Loucy (cell line): Measurements from ENCODE around the gene TMEM18.

Experiments used
- H2AFZ ChIP-seq: fragments of 200-600 bp; sonication (generic); 2 replicates; pipeline ENCODE4 v1.6.0; 2016; ENCODE audit warnings: antibody characterized with exemption, mild to moderate bottlenecking, low read length, moderate library complexity
- H3F3A ChIP-seq: fragments of 200-600 bp; 2 replicates; pipeline ENCODE4 v1.6.0; 2016; ENCODE audit warnings: antibody characterized with exemption, low read depth, mild to moderate bottlenecking
- H3K27me3 ChIP-seq: fragments of 200-600 bp; sonication (generic); 2 replicates; pipeline ENCODE4 v1.6.1; 2014; ENCODE audit warnings: low read length, mild to moderate bottlenecking; ENCODE audit not compliant: insufficient read depth, poor library complexity, severe bottlenecking
- H3K36me3 ChIP-seq: fragments of 200-600 bp; sonication (generic); 2 replicates; pipeline ENCODE4 v1.6.1; 2016; ENCODE audit warnings: low read length; ENCODE audit not compliant: insufficient read depth
- H3K4me1 ChIP-seq: fragments of 200-600 bp; sonication (generic); 2 replicates; pipeline ENCODE4 v1.5.1; 2014; ENCODE audit warnings: low read length, mild to moderate bottlenecking; ENCODE audit not compliant: insufficient read depth, poor library complexity, severe bottlenecking
- H3K4me2 ChIP-seq: fragments of 200-600 bp; sonication (generic); 2 replicates; pipeline ENCODE4 v1.6.0; 2014; ENCODE audit warnings: antibody characterized with exemption, low read length, low read depth, mild to moderate bottlenecking; ENCODE audit not compliant: poor library complexity, severe bottlenecking
- H3K4me3 ChIP-seq: fragments of 200-600 bp; sonication (generic); 2 replicates; pipeline ENCODE4 v1.5.1; 2014; ENCODE audit warnings: low read length, mild to moderate bottlenecking, mixed read lengths; ENCODE audit not compliant: poor library complexity, severe bottlenecking
- H3K79me2 ChIP-seq: fragments of 200-600 bp; sonication (generic); 2 replicates; pipeline ENCODE4 v1.6.1; 2014; ENCODE audit warnings: low read length; ENCODE audit not compliant: insufficient read depth
- H3K9ac ChIP-seq: fragments of 200-600 bp; sonication (generic); 2 replicates; pipeline ENCODE4 v1.6.0; 2014; ENCODE audit warnings: mild to moderate bottlenecking, low read depth, low read length, moderate library complexity; ENCODE audit not compliant: poor library complexity, severe bottlenecking
- H3K9me2 ChIP-seq: fragments of 200-600 bp; sonication (generic); replicated peaks from 2 replicates; pipeline ENCODE4 v1.6.1; 2016; ENCODE audit warnings: low read depth, low read length, mixed read lengths
- H3K9me3 ChIP-seq: fragments of 200-600 bp; sonication (generic); 2 replicates; pipeline ENCODE4 v1.6.1; 2014; ENCODE audit warnings: mild to moderate bottlenecking, antibody characterized with exemption, low read length, low read depth; ENCODE audit not compliant: insufficient read depth
- H4K20me1 ChIP-seq: fragments of 200-600 bp; sonication (generic); 2 replicates; pipeline ENCODE4 v1.6.0; 2014; ENCODE audit warnings: antibody characterized with exemption, low read length, mild to moderate bottlenecking; ENCODE audit not compliant: insufficient read depth, poor library complexity, severe bottlenecking
- EZH2phosphoT487 ChIP-seq: fragments of 200-600 bp; IDR thresholded peaks from 2 replicates; pipeline ENCODE4 v1.6.1; 2018; ENCODE audit warnings: antibody characterized with exemption, mild to moderate bottlenecking, moderate library complexity, borderline replicate concordance
- TF ChIP-seq, protein P1 (sequence below): fragments of 200-600 bp; sonication (generic); conservative IDR thresholded peaks from 2 replicates; pipeline ENCODE4 v1.5.1; 2014; ENCODE audit warnings: mild to moderate bottlenecking, antibody characterized with exemption, low read length

The TMEM18 gene

DNA sequence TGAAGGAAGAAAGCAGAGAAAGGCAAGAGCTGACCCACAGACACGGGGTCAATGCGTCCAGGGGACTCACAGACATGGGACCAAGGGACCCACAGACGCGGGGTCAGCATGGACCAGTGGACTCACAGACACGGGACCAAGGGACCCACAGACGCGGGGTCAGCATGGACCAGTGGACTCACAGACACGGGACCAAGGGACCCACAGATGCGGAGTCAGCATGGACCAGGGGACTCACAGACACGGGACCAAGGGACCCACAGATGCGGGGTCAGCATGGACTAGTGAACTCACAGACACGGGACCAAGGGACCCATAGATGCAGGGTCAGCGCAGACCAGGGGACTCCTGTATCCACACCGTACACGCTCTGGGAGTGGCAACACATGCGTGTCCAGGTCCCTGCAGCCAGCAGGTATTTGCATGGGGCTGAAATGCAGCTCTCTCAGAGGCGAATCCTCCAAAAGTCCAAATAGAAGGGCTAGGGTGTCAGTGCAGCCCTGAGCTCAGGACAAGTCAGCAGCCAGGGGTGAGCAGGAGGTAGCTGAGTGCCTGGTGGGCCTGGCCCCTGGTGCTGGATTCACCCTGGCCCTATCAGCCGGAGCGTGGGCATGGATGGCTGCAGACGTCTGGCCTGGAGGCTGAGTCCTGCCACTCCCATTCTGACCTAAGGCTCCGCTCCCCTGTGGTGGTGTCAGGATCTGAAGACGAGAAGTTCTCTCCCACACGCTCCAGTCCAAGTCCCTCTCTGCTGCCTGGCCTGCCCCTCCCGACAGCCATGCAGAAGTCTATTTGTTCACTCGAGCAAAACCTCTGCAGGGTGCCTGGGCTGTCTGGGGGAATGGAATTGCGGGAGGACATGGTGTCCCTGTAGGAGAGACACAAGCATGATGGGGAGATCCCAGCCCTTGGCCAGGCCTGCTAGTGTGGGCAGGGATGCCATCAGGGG lies 28.5 kb downstream of the TMEM18 start:
- Histone ChIP-seq H3K36me3 (no peaks in the 10 kb centered on the region), H3F3A (no peaks in the 10 kb centered on the region), H3K4me3 (no peak overlapping the region), H3K9ac (no peak overlapping the region), H3K4me1 (peaks cover 12% of the 10 kb centered on the region), H3K27me3 (no peaks in the 10 kb centered on the region), H3K9me3 (no peaks in the 10 kb centered on the region), H2AFZ (no peak overlapping the region), H3K4me2 (no peak overlapping the region), H3K79me2 (no peaks in the 10 kb centered on the region), H3K9me2 (no peaks in the 10 kb centered on the region), H4K20me1 (no peaks in the 10 kb centered on the region)
- no peak for TF ChIP-seq EZH2phosphoT487
- TF ChIP-seq, protein P1, sequence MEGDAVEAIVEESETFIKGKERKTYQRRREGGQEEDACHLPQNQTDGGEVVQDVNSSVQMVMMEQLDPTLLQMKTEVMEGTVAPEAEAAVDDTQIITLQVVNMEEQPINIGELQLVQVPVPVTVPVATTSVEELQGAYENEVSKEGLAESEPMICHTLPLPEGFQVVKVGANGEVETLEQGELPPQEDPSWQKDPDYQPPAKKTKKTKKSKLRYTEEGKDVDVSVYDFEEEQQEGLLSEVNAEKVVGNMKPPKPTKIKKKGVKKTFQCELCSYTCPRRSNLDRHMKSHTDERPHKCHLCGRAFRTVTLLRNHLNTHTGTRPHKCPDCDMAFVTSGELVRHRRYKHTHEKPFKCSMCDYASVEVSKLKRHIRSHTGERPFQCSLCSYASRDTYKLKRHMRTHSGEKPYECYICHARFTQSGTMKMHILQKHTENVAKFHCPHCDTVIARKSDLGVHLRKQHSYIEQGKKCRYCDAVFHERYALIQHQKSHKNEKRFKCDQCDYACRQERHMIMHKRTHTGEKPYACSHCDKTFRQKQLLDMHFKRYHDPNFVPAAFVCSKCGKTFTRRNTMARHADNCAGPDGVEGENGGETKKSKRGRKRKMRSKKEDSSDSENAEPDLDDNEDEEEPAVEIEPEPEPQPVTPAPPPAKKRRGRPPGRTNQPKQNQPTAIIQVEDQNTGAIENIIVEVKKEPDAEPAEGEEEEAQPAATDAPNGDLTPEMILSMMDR: no peak

DNA sequence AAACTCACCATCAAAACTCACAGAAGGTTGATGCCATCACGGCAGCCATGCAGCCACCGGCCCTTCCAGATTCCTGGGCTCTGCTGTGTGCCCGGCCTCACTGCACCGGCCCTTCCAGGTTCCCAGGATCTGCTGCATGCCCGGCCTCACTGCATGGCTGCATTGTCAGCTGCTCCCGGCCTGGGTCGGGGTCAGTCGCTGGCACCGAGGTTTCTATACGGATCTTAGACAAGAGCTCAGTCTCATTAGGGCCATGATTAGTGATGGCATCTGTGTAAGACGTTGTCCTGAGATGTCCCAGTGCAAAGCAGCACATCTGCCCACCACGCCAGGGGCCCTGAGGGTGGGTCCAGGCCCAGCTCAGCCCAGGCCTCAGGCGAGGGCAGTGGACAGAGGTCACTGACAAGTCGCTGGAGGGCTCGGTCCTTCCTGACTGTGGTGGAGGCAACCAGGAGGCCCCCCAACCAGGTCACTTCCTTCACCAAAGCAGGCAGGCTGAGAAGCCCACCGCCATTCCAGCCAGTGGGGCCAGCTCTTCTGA lies 29.4 kb downstream of the TMEM18 start:
- H3K9me3 ChIP-seq: no peaks in the 10 kb centered on the region
- H3K4me3 ChIP-seq: no peak overlapping the region
- H3K4me1 ChIP-seq: peaks cover 4% of the 10 kb centered on the region
- H3F3A ChIP-seq: no peaks in the 10 kb centered on the region
- H3K36me3 ChIP-seq: no peaks in the 10 kb centered on the region
- no peaks in the 10 kb centered on the region for H3K79me2 ChIP-seq
- TF ChIP-seq, protein P1: no peak
- no peak for TF ChIP-seq EZH2phosphoT487
- no peaks in the 10 kb centered on the region for H4K20me1 ChIP-seq
- H3K27me3 ChIP-seq: no peaks in the 10 kb centered on the region
- no peak overlapping the region for H3K9ac ChIP-seq
- no peaks in the 10 kb centered on the region for H3K9me2 ChIP-seq
- no peak overlapping the region for H3K4me2 ChIP-seq
- no peak overlapping the region for H2AFZ ChIP-seq

DNA sequence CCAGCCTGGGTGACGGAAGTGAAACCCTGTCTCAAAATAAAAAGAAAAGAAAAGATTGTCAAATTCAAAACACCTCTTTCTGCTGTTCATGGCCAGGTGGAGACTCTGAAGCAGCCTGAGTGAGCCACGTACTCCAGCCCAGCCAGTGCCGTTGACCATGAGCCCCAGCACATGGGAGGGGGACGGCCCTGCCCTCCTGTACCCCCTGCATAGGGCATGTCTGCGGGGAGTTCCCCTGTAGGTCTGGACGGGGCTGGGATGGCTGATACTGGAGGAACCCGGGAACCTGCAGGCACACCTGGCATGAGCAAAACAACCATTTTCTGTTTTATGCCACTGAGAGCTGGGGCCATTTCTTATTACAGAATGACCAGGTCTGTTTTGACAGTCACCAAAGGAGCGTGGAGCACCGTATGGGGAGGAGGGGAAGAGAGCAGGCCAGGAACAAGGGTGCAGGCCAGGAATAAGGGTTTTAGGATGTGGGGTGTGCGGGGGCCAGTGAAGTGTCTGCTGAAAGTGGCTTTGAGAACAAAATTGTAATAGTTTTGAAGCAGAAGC lies 30.1 kb downstream of the TMEM18 start:
- no peak overlapping the region for H3K4me2 ChIP-seq
- H3K9ac ChIP-seq: no peak overlapping the region
- no peaks in the 10 kb centered on the region for H3K36me3 ChIP-seq
- no peak overlapping the region for H2AFZ ChIP-seq
- no peak overlapping the region for H3K4me3 ChIP-seq
- H3K27me3 ChIP-seq: no peaks in the 10 kb centered on the region
- TF ChIP-seq EZH2phosphoT487: no peak
- TF ChIP-seq, protein P1: no peak
- no peaks in the 10 kb centered on the region for H3K9me2 ChIP-seq
- H3K4me1 ChIP-seq: no peaks in the 10 kb centered on the region
- no peaks in the 10 kb centered on the region for H3K79me2 ChIP-seq
- H3K9me3 ChIP-seq: no peaks in the 10 kb centered on the region
- H3F3A ChIP-seq: no peaks in the 10 kb centered on the region
- H4K20me1 ChIP-seq: no peaks in the 10 kb centered on the region
